Osteocyte (in vitro differentiated cells): ENCODE data around the gene IL1RAPL2. TPM values are rescaled to one million over a fixed set of nuclear protein-coding genes. Genes with fewer than 3 reads are reported as not detected.

Experiments used
- DNase-seq: peaks from one replicate; pipeline ENCODE4 v3.0.0; 2021; ENCODE audit warnings: mixed read lengths; ENCODE audit not compliant: unreplicated experiment; ENCODE audit errors: extremely low spot score
- H3K27ac Mint-ChIP-seq: one replicate; pipeline ENCODE4 v1.8.0; 2021; ENCODE audit warnings: mild to moderate bottlenecking, mixed read lengths; ENCODE audit not compliant: unreplicated experiment
- H3K27me3 Mint-ChIP-seq: one replicate; pipeline ENCODE4 v1.8.0; 2021; ENCODE audit warnings: mixed read lengths; ENCODE audit not compliant: unreplicated experiment
- H3K36me3 Mint-ChIP-seq: one replicate; pipeline ENCODE4 v1.8.0; 2021; ENCODE audit warnings: mixed read lengths; ENCODE audit not compliant: unreplicated experiment
- H3K4me1 Mint-ChIP-seq: one replicate; pipeline ENCODE4 v1.8.0; 2021; ENCODE audit warnings: mixed read lengths; ENCODE audit not compliant: unreplicated experiment
- H3K4me3 Mint-ChIP-seq: one replicate; pipeline ENCODE4 v1.8.0; 2021; ENCODE audit warnings: mild to moderate bottlenecking, moderate library complexity, mixed read lengths; ENCODE audit not compliant: unreplicated experiment
- H3K9me3 Mint-ChIP-seq: one replicate; pipeline ENCODE4 v1.8.0; 2021; ENCODE audit warnings: mixed read lengths; ENCODE audit not compliant: unreplicated experiment
- CTCF ChIP-seq: fragments of 200-600 bp; sonication (generic); IDR thresholded peaks from 2 replicates; pipeline ENCODE4 v1.5.0; 2021; ENCODE audit warnings: antibody characterized with exemption, mild to moderate bottlenecking, moderate library complexity
- total RNA-seq: library from RNA; stranded (reverse); gene quantifications from 2 replicates; pipeline ENCODE4 v1.2.1, GENCODE V29; 2021

IL1RAPL2 gene
- total RNA-seq, 1 donor from 2014 or later, result not detected

- Mint-ChIP-seq H3K36me3 (no peaks in the 10 kb centered on the region), H3K4me1 (peaks cover 13% of the 10 kb centered on the region), H3K4me3 (no peak overlapping the region), H3K27me3 (no peaks in the 10 kb centered on the region), H3K9me3 (peaks cover 8% of the 10 kb centered on the region), H3K27ac (no peak overlapping the region)
- DNase-seq, result no peak
- no peak for TF ChIP-seq CTCF
Measured at GRCh38 chrX:105816517-105816916, 1250.5 kb downstream of the IL1RAPL2 start.
